HepG2 (cell line): Measurements from ENCODE around the gene CAST.

Experiments
- ARNTL ChIP-seq: sonication (generic); formaldehyde crosslinking; IDR thresholded peaks from 2 replicates; pipeline ENCODE4 v1.4.0; 2020; ENCODE audit warnings: mild to moderate bottlenecking, missing genetic modification reagents
- EZH2 ChIP-seq: conservative IDR thresholded peaks from 2 replicates; pipeline ENCODE4 v1.6.1; 2012; ENCODE audit warnings: mild to moderate bottlenecking, low read depth, low read length, moderate library complexity
- FOXC1 ChIP-seq: sonication (generic); formaldehyde crosslinking; IDR thresholded peaks from 2 replicates; pipeline ENCODE4 v1.8.0; 2022; ENCODE audit warnings: mild to moderate bottlenecking, missing genetic modification reagents, borderline replicate concordance
- KAT8 ChIP-seq: IDR thresholded peaks from 2 replicates; pipeline ENCODE4 v1.6.1; 2016; ENCODE audit warnings: missing genetic modification reagents, missing compliant biosample characterization
- KDM1A ChIP-seq: IDR thresholded peaks from 2 replicates; pipeline ENCODE4 v1.6.1; 2016; ENCODE audit warnings: missing compliant biosample characterization
- POLR2AphosphoS5 ChIP-seq: IDR thresholded peaks from 2 replicates; pipeline ENCODE4 v1.6.1; 2012; ENCODE audit warnings: low read depth, low read length
- TAF15 ChIP-seq: fragments of 200-400 bp; formaldehyde crosslinking; IDR thresholded peaks from one replicate; pipeline ENCODE4 v1.6.1; 2018; ENCODE audit warnings: mild to moderate bottlenecking, low read depth, low read length; ENCODE audit not compliant: poor library complexity, severe bottlenecking
- ZBTB34 ChIP-seq: sonication (generic); formaldehyde crosslinking; IDR thresholded peaks from 2 replicates; pipeline ENCODE4 v1.8.0; 2022; ENCODE audit warnings: mild to moderate bottlenecking, missing genetic modification reagents
- ZNF292 ChIP-seq: sonication (generic); formaldehyde crosslinking; IDR thresholded peaks from 2 replicates; pipeline ENCODE4 v1.8.1; 2022; ENCODE audit warnings: mild to moderate bottlenecking, low read depth, missing genetic modification reagents, borderline replicate concordance
- TF ChIP-seq, protein P1 (sequence below): sonication (generic); formaldehyde crosslinking; conservative IDR thresholded peaks from 2 replicates; pipeline ENCODE4 v1.8.0; 2022; ENCODE audit warnings: mild to moderate bottlenecking, moderate library complexity, missing genetic modification reagents
- TF ChIP-seq, protein P2 (sequence below): sonication (generic); formaldehyde crosslinking; IDR thresholded peaks from 2 replicates; pipeline ENCODE4 v1.8.1; 2023; ENCODE audit warnings: missing genetic modification reagents, inconsistent platforms, borderline replicate concordance
- TF ChIP-seq, protein P3 (sequence below): sonication (generic); formaldehyde crosslinking; IDR thresholded peaks from 2 replicates; pipeline ENCODE4 v1.8.0; 2022; ENCODE audit warnings: mild to moderate bottlenecking, missing genetic modification reagents, moderate library complexity

DNA sequence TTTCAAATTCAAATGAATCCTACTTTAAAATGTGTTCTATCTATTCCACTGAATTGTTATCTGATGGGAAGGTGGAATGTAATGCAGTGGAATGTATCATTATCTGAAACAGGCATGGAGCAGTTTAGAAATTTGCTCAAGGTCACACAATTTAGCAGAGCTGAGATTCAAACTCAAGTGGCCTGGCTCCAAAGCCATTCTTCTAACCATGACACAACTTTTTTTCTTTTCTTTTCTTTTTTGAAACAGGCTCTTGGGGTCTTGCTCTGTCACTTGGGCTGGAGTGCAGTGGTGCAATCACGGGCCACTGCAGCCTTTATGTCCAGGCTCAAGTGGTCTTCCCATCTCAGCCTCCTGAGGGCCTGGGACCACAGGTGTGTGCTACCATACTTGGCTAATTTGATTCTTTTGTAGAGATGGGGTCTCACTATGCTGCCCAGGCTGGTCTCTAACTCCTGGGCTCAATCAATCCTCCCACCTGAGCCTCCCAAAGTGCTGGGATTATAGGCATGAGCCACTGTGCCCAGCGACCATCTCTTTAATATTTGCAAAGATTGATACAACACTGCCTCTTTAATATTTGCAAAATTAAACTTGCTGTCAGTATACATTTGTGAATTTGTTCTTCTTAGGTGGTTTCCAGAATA is 50.0 kb downstream of the CAST start:
- TF ChIP-seq KDM1A: no peak
- TF ChIP-seq, protein P1, sequence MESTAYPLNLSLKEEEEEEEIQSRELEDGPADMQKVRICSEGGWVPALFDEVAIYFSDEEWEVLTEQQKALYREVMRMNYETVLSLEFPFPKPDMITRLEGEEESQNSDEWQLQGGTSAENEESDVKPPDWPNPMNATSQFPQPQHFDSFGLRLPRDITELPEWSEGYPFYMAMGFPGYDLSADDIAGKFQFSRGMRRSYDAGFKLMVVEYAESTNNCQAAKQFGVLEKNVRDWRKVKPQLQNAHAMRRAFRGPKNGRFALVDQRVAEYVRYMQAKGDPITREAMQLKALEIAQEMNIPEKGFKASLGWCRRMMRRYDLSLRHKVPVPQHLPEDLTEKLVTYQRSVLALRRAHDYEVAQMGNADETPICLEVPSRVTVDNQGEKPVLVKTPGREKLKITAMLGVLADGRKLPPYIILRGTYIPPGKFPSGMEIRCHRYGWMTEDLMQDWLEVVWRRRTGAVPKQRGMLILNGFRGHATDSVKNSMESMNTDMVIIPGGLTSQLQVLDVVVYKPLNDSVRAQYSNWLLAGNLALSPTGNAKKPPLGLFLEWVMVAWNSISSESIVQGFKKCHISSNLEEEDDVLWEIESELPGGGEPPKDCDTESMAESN (CRISPR knock-in tag): no peak
- TF ChIP-seq ARNTL (CRISPR knock-in tag): no peak
- TF ChIP-seq FOXC1 (CRISPR knock-in tag): no peak
- TF ChIP-seq POLR2AphosphoS5: no peak
- no peak for TF ChIP-seq ZNF292 (CRISPR knock-in tag)
- TF ChIP-seq ZBTB34 (CRISPR knock-in tag): no peak
- TF ChIP-seq, protein P2, sequence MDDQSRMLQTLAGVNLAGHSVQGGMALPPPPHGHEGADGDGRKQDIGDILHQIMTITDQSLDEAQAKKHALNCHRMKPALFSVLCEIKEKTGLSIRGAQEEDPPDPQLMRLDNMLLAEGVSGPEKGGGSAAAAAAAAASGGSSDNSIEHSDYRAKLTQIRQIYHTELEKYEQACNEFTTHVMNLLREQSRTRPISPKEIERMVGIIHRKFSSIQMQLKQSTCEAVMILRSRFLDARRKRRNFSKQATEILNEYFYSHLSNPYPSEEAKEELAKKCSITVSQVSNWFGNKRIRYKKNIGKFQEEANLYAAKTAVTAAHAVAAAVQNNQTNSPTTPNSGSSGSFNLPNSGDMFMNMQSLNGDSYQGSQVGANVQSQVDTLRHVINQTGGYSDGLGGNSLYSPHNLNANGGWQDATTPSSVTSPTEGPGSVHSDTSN (CRISPR knock-in tag): no peak
- TF ChIP-seq, protein P3, sequence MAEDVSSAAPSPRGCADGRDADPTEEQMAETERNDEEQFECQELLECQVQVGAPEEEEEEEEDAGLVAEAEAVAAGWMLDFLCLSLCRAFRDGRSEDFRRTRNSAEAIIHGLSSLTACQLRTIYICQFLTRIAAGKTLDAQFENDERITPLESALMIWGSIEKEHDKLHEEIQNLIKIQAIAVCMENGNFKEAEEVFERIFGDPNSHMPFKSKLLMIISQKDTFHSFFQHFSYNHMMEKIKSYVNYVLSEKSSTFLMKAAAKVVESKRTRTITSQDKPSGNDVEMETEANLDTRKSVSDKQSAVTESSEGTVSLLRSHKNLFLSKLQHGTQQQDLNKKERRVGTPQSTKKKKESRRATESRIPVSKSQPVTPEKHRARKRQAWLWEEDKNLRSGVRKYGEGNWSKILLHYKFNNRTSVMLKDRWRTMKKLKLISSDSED (CRISPR knock-in tag): no peak
- TF ChIP-seq KAT8: no peak
- no peak for TF ChIP-seq TAF15
- TF ChIP-seq EZH2: no peak
